CD4-positive, alpha-beta memory T cell (primary cell): Measurements from ENCODE around the gene MYL9. TPM values are rescaled to one million over a fixed set of nuclear protein-coding genes. Genes with fewer than 3 reads are reported as not detected.
A peak's percentile ranks its signal among the peaks of the same experiment; 100 is the strongest.

Source experiments
- CTCF ChIA-PET: fragments of 350-600 bp; sonication (Branson Sonifier 250); formaldehyde crosslinking; loops from one replicate; lab custom pipeline; 2021; ENCODE audit warnings: inconsistent platforms; ENCODE audit not compliant: partially characterized antibody; lab: Charles Lee
- POLR2A ChIA-PET: fragments of 350-600 bp; sonication (Branson Sonifier 250); formaldehyde crosslinking; loops from one replicate; lab custom pipeline; 2021; ENCODE audit not compliant: partially characterized antibody; lab: Charles Lee
- DNase-seq, 5 donors: peaks; one replicate each; pipeline versions ENCODE4 v3.0.0 to v3.0.0-alpha.2; 2020 to 2022; ENCODE audit warnings: mixed read lengths in 1 of 5
- H3K27ac ChIP-seq: one replicate; pipeline ENCODE4 v1.7.0; 2013; ENCODE audit warnings: low read depth, low read length
- H3K27me3 ChIP-seq: 2 replicates; pipeline ENCODE4 v1.7.0; 2013; ENCODE audit warnings: mild to moderate bottlenecking, low read length, moderate library complexity; ENCODE audit not compliant: insufficient read depth
- H3K36me3 ChIP-seq: 2 replicates; pipeline ENCODE4 v1.7.0; 2013; ENCODE audit warnings: mild to moderate bottlenecking, low read length, moderate library complexity; ENCODE audit not compliant: insufficient read depth
- H3K4me1 ChIP-seq: 2 replicates; pipeline ENCODE4 v1.7.0; 2013; ENCODE audit warnings: mild to moderate bottlenecking, low read length, moderate library complexity; ENCODE audit not compliant: insufficient read depth
- H3K4me3 ChIP-seq, 2 donors: one replicate each; pipeline ENCODE4 v1.7.0; 2013; ENCODE audit warnings: low read length in 2 of 2, mild to moderate bottlenecking in 1 of 2
- H3K9me3 ChIP-seq, 2 donors: one replicate each; pipeline ENCODE4 v1.7.0; 2013; ENCODE audit warnings: low read length in 2 of 2, control low read depth in 1 of 2; ENCODE audit not compliant: control insufficient read depth in 1 of 2
- H3K27ac Mint-ChIP-seq, 7 donors: one replicate each; pipeline ENCODE4 v1.8.0; 2020 to 2021; ENCODE audit warnings: mixed read lengths in 7 of 7, mild to moderate bottlenecking in 6 of 7, inconsistent platforms in 3 of 7, moderate library complexity in 3 of 7
- H3K27me3 Mint-ChIP-seq, 2 donors: one replicate each; pipeline ENCODE4 v1.8.0; 2020 to 2021; ENCODE audit warnings: mixed read lengths in 2 of 2
- H3K36me3 Mint-ChIP-seq, 2 donors: one replicate each; pipeline ENCODE4 v1.8.0; 2020 to 2021; ENCODE audit warnings: mixed read lengths in 2 of 2, inconsistent platforms in 1 of 2, mild to moderate bottlenecking in 1 of 2
- H3K4me1 Mint-ChIP-seq, 4 donors: one replicate each; pipeline ENCODE4 v1.8.0; 2020 to 2021; ENCODE audit warnings: mixed read lengths in 4 of 4, mild to moderate bottlenecking in 1 of 4
- H3K4me3 Mint-ChIP-seq, 8 donors: one replicate each; pipeline ENCODE4 v1.8.0; 2020 to 2021; ENCODE audit warnings: mixed read lengths in 8 of 8, mild to moderate bottlenecking in 7 of 8, moderate library complexity in 6 of 8, inconsistent platforms in 3 of 8
- H3K9me3 Mint-ChIP-seq, 8 donors: one replicate each; pipeline ENCODE4 v1.8.0; 2020 to 2021; ENCODE audit warnings: mixed read lengths in 8 of 8, mild to moderate bottlenecking in 5 of 8, inconsistent platforms in 3 of 8, moderate library complexity in 1 of 8
- intact Hi-C: fragments of 100-400 bp; cut with micrococcal nuclease; formaldehyde crosslinking; loops from one replicate; pipeline ENCODE4 v1.15.1; 2023
- polyA plus RNA-seq, 2 donors: library from polyadenylated mRNA; unstranded; fragments of 300-500 nt; fragmentation: Illumina TruSeq; gene quantifications; one replicate each; pipeline ENCODE4 v1.2.3, GENCODE V29; 2021
- total RNA-seq, 2 experiments: library from RNA; stranded (reverse); gene quantifications; one replicate each; pipeline ENCODE4 v1.2.3, GENCODE V29; 2021

Gene MYL9
- total and polyA plus RNA-seq, 4 experiments from 2014 or later = not detected

DNA sequence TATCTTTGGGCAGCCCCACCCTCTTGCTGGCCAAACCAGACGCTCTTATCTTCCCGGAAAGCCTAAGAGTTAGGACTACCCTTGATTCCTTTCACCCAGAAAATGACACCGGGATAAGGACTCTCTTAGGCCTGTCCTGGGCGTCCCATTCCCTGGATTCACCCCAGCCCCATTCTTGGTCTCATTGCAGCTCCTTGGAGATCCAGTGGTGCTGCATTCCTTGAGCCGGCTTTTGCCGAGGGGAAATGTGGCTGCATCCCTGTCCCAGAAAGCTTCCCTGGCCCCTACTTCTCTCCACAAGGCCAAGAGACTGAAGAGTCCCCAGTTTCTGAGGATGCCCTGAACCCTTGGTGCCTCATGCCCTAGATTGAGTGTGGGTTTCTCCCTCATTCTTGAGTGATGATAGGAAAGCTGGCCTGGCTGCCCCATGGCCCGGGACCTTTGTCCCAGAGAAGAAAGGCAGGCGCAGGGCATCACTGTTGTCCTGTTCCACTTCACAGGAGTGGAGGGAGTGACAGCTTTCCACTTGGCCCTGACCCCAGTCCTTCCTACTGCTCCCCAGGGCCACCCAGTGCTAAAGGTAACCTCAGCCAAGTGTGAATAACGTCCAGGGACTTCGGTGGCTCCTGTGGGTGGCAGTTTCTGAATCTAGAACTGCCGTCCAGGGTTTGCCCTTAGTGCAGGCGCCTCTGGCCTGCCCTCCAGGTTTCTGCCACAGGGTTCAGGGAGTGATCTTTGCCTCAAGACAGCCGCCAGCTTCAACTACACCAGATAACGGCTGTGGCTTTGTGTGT is 42.7 kb upstream of the MYL9 start:
- Histone ChIP-seq H3K4me1 (peaks cover 12% of the 10 kb centered on the region), H3K27me3 (no peaks in the 10 kb centered on the region), H3K4me3 (no peak overlapping the region), H3K9me3 (no peaks in the 10 kb centered on the region), H3K27ac (no peak overlapping the region), H3K36me3 (peaks cover 40% of the 10 kb centered on the region)
- H3K36me3 Mint-ChIP-seq = peaks cover 35 to 42% of the 10 kb centered on the region in 2 donors
- H3K27me3 Mint-ChIP-seq = no peaks in the 10 kb centered on the region
- no peak overlapping the region for H3K4me3 Mint-ChIP-seq
- ChIA-PET POLR2A (no interaction called here), CTCF (no interaction called here)
- no peaks in the 10 kb centered on the region for H3K9me3 Mint-ChIP-seq
- H3K4me1 Mint-ChIP-seq = peaks cover 9 to 25% (median 19%) of the 10 kb centered on the region in 4 donors
- peak overlapping the region in 4 of 7 donors; percentile 6 to 32 (median 10) for H3K27ac Mint-ChIP-seq
- intact Hi-C loops = no loop called here
- no peak for DNase-seq

DNA sequence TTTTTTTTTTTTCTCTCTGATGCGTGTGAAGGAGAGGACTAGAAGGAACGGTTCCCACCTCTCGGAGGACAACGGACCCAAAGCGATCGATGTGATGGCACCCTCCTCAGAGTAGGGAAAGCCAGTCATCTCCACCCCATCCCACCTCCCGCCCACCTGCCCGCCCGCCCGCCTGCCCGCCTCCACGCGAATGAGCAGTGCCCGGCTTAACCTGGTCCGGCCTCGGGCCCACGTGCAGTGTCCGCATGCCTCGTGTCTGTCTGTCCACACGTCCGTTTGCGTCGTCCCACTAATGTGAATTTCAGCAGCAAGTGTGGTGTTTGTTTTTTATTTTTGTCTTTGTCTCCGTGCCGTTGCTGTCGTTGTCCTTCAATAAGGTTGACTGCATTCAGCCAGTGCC is 42.1 kb upstream of the MYL9 start:
- CTCF ChIA-PET = no interaction called here
- Histone ChIP-seq H3K9me3 (no peaks in the 10 kb centered on the region), H3K27ac (no peak overlapping the region), H3K4me1 (peaks cover 7% of the 10 kb centered on the region), H3K4me3 (no peak overlapping the region), H3K36me3 (peaks cover 40% of the 10 kb centered on the region), H3K27me3 (no peaks in the 10 kb centered on the region)
- POLR2A ChIA-PET = no interaction called here
- peaks cover 9 to 20% (median 15%) of the 10 kb centered on the region in 4 donors for H3K4me1 Mint-ChIP-seq
- H3K27me3 Mint-ChIP-seq = no peaks in the 10 kb centered on the region
- peaks cover 37 to 45% of the 10 kb centered on the region in 2 donors for H3K36me3 Mint-ChIP-seq
- no peak for DNase-seq
- H3K27ac Mint-ChIP-seq = peak overlapping the region in 2 of 7 donors; percentile 32 to 77
- no peaks in the 10 kb centered on the region for H3K9me3 Mint-ChIP-seq
- H3K4me3 Mint-ChIP-seq = no peak overlapping the region
- intact Hi-C loops = no loop called here

DNA sequence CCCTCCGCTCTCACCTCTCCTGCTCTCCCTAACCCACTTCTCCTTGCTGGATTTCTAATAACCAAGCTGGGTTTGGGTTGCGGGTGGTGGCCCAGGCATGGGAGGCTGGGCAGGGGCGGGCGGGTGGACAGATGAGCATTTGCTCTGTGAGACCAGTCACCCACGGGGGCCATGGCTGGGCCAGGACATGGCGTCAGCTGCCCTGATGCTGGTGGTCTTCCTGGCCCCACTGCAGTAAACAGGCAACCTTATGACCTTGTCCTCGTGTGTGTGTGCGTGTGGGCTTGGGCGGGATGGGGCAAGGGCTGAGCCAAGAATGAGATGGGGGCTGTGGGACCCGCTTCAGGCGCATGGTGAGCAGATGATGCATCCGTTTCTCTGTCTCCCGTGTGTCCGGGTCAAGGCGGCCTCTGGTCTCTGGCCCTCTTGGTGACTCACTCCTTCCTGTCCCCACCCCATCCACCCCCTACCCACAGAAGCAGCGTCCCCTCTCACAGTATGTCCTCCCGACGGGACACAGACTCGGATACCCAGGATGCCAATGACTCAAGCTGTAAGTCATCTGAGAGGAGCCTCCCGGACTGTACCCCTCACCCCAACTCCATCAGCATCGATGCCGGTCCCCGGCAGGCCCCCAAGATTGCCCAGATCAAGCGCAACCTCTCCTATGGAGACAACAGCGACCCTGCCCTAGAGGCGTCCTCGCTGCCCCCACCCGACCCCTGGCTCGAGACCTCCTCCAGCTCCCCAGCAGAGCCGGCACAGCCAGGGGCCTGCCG is 41.4 kb upstream of the MYL9 start:
- POLR2A ChIA-PET = interaction anchor here (0.8 to 2.5 kb wide), 2 partner anchors 8 to 105 kb away, joined by 3 to 8 read pairs; partner anchors contain the start of gene RAB5IF
- peak overlapping the region in 1 of 7 donors; percentile 64 for H3K27ac Mint-ChIP-seq

DNA sequence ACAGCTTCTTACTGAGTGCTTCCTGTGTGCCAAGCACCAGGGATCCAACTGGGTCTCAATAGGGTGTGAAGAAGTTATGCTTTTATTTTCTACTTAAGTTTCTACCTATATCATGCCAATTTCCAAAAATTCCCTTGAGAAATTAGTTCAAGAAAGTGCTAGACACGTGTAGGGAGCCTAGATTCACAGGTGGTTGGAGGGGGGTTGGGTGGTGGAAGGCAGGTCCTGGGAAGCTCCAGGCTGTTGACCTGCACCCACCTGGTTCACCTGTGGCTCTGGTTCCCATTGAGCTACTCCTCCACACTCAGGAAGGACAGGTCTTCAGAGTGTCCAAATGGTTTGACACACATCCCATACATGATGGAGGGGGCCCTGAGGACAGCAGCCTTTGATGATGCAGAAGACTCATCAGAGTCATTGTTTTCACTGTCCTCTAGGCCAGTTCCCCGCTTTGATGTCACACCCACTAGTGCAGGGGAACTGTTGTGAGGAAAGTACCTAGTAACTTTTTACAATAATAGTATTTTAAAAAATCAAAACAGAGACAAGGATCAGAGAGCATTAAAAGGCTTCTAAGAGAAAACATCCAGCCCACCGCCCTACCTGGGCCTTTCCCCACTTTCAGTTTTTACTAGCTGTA is 39.8 kb upstream of the MYL9 start:
- no peak overlapping the region for H3K27ac ChIP-seq
- Mint-ChIP-seq H3K27ac (peak overlapping the region in 6 of 7 donors; percentile 35 to 85 (median 52)), H3K4me3 (no peak overlapping the region), H3K4me1 (peaks cover 3 to 16% (median 9%) of the 10 kb centered on the region in 4 donors), H3K36me3 (peaks cover 37 to 51% of the 10 kb centered on the region in 2 donors), H3K9me3 (no peaks in the 10 kb centered on the region), H3K27me3 (no peaks in the 10 kb centered on the region)
- ChIA-PET POLR2A (interaction anchor here (2.5 kb wide), 1 partner anchor 9 kb away, joined by 8 read pairs; no protein-coding TSS in a partner anchor), CTCF (interaction anchor here (0.6 to 1.4 kb wide), 6 partner anchors 25 to 299 kb away, joined by 3 to 4 read pairs (median 3); no protein-coding TSS in a partner anchor)
- peaks cover 7% of the 10 kb centered on the region for H3K4me1 ChIP-seq
- H3K4me3 ChIP-seq = no peak overlapping the region
- intact Hi-C loops = no loop called here
- H3K9me3 ChIP-seq = no peaks in the 10 kb centered on the region
- DNase-seq = no peak
- no peaks in the 10 kb centered on the region for H3K27me3 ChIP-seq
- H3K36me3 ChIP-seq = peaks cover 37% of the 10 kb centered on the region

More for the DNA sequence above, 41.4 kb upstream of the MYL9 start:
- no peaks in the 10 kb centered on the region for H3K9me3 Mint-ChIP-seq
- intact Hi-C loops = no loop called here
- no peak overlapping the region for H3K27ac ChIP-seq
- H3K4me1 ChIP-seq = peaks cover 7% of the 10 kb centered on the region
- no peak overlapping the region for H3K4me3 Mint-ChIP-seq
- CTCF ChIA-PET = interaction anchor here (0.9 to 1.4 kb wide), 4 partner anchors 8 to 297 kb away, joined by 3 to 5 read pairs (median 4); no protein-coding TSS in a partner anchor
- H3K4me1 Mint-ChIP-seq = peaks cover 4 to 15% (median 11%) of the 10 kb centered on the region in 4 donors
- no peaks in the 10 kb centered on the region for H3K9me3 ChIP-seq
- peaks cover 42 to 50% of the 10 kb centered on the region in 2 donors for H3K36me3 Mint-ChIP-seq
- no peak overlapping the region for H3K4me3 ChIP-seq
- no peak for DNase-seq
- H3K36me3 ChIP-seq = peaks cover 40% of the 10 kb centered on the region
- H3K27me3 ChIP-seq = no peaks in the 10 kb centered on the region
- H3K27me3 Mint-ChIP-seq = no peaks in the 10 kb centered on the region

DNA sequence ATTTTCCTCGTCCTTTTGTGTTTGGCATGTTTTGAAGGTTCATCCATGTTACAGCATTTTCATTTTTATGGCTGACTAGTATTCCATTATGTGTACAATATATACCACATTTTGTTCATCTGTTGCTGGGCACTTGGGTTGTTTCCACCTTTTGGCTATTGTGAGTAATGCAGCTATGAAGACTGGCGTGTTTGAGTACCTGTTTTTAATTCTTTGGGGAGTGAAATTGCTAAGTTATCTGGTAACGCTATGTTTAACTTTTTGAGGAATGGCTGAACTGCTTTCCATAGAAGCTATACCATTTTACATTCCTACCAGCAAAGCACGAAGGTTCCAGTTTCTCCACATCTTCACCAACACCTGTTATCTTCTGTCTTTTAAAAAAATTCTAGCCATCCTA is 37.0 kb upstream of the MYL9 start:
- no peak for DNase-seq
- H3K27me3 ChIP-seq = no peaks in the 10 kb centered on the region
- Mint-ChIP-seq H3K27ac (peak overlapping the region in 1 of 7 donors; percentile 35), H3K4me1 (peaks cover 6 to 18% (median 10%) of the 10 kb centered on the region in 4 donors), H3K9me3 (no peaks in the 10 kb centered on the region), H3K27me3 (no peaks in the 10 kb centered on the region), H3K36me3 (peaks cover 32 to 48% of the 10 kb centered on the region in 2 donors), H3K4me3 (no peak overlapping the region)
- ChIA-PET POLR2A (no interaction called here), CTCF (no interaction called here)
- intact Hi-C loops = no loop called here
- peaks cover 7% of the 10 kb centered on the region for H3K4me1 ChIP-seq
- no peak overlapping the region for H3K27ac ChIP-seq
- H3K9me3 ChIP-seq = no peaks in the 10 kb centered on the region
- no peak overlapping the region for H3K4me3 ChIP-seq
- peaks cover 19% of the 10 kb centered on the region for H3K36me3 ChIP-seq

DNA sequence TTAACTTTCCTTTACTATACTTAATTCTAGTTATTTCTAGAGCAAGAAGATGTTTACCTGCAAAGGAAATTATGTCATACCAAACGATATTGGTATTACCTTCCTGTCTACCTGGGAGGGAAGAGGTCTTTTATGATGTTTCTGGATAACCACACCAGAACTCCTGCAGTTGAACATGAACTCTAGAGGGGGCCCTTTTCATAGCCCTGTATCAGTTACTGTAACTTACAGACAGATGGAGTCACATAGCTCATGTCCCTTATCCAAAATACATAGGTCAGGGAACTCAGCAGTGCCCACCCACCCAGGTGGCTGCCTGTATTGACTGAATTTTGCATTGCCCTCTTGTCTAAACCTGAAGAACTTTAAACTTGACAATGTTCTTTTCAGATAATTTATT is 35.1 kb upstream of the MYL9 start:
- Histone ChIP-seq H3K27me3 (no peaks in the 10 kb centered on the region), H3K9me3 (no peaks in the 10 kb centered on the region), H3K36me3 (peaks cover 10% of the 10 kb centered on the region), H3K4me3 (no peak overlapping the region), H3K27ac (no peak overlapping the region), H3K4me1 (peaks cover 5% of the 10 kb centered on the region)
- DNase-seq = peak in 4 of 5 donors; percentile 11 to 33 (median 15)
- ChIA-PET CTCF (interaction anchor here (1.1 to 1.5 kb wide), 2 partner anchors 14 to 16 kb away, joined by 3 to 4 read pairs; no protein-coding TSS in a partner anchor), POLR2A (interaction anchor here (1.7 kb wide), 1 partner anchor 13 kb away, joined by 4 read pairs; no protein-coding TSS in a partner anchor)
- Mint-ChIP-seq H3K27ac (peak overlapping the region in 2 of 7 donors; percentile 29 to 48), H3K27me3 (no peaks in the 10 kb centered on the region), H3K36me3 (peaks cover 26 to 40% of the 10 kb centered on the region in 2 donors), H3K4me1 (peaks cover 5 to 14% (median 9%) of the 10 kb centered on the region in 4 donors), H3K9me3 (no peaks in the 10 kb centered on the region), H3K4me3 (no peak overlapping the region)
- intact Hi-C loops = loop anchor here (1.0 kb wide), 1 partner anchor 99 kb away; the partner anchor contains the start of gene RAB5IF
